Choroid plexus epithelial cell (primary cell): ENCODE results near the gene NTM.
A peak's percentile ranks its signal among the peaks of the same experiment; 100 is the strongest.

Source experiments
- DNase-seq: peaks from one replicate; pipeline ENCODE4 v3.0.0-alpha.2; 2010; ENCODE audit warnings: low read depth
- H3K4me3 ChIP-seq: 2 replicates; pipeline ENCODE4 v1.5.1; 2011; ENCODE audit warnings: low read depth, mild to moderate bottlenecking, control low read depth, low read length, moderate library complexity
- CTCF ChIP-seq: conservative IDR thresholded peaks from 2 replicates; pipeline ENCODE4 v1.5.1; 2011; ENCODE audit warnings: low read depth, mild to moderate bottlenecking, control low read depth, inconsistent platforms, low read length, moderate library complexity

NTM gene

GRCh38 chr11:131510662-131511061 lies 140.2 kb downstream of the NTM start:
- no peak for TF ChIP-seq CTCF
- H3K4me3 ChIP-seq: no peak overlapping the region
- DNase-seq: no peak

- DNase-seq: peak; percentile 9
- peak; percentile 49 for TF ChIP-seq CTCF
- H3K4me3 ChIP-seq: no peak overlapping the region
Observed at GRCh38 chr11:131511794-131512193, 141.4 kb downstream of the NTM start.

GRCh38 chr11:131512228-131512627 lies 141.8 kb downstream of the NTM start:
- no peak for TF ChIP-seq CTCF
- H3K4me3 ChIP-seq: no peak overlapping the region
- DNase-seq: no peak

GRCh38 chr11:131514062-131514461 lies 143.6 kb downstream of the NTM start:
- H3K4me3 ChIP-seq: no peak overlapping the region
- TF ChIP-seq CTCF: no peak
- no peak for DNase-seq

GRCh38 chr11:131518305-131518838 lies 148.0 kb downstream of the NTM start:
- H3K4me3 ChIP-seq: no peak overlapping the region
- no peak for DNase-seq
- no peak for TF ChIP-seq CTCF

GRCh38 chr11:131522851-131523250 lies 152.4 kb downstream of the NTM start:
- DNase-seq: no peak
- H3K4me3 ChIP-seq: no peak overlapping the region
- TF ChIP-seq CTCF: no peak

GRCh38 chr11:131530407-131530806 lies 160.0 kb downstream of the NTM start:
- TF ChIP-seq CTCF: no peak
- no peak overlapping the region for H3K4me3 ChIP-seq
- no peak for DNase-seq
